HCEC 1CT (cell line): Measurements from ENCODE around the gene DAPK3.
A peak's percentile ranks its signal among the peaks of the same experiment; 100 is the strongest.
"Not testable (repeated sequence)": the region's sequence is repeated elsewhere in the genome, so short reads cannot be mapped to it uniquely, and the experiment has no call there.

Source experiments
- DNase-seq: peaks from one replicate; pipeline ENCODE4 v3.0.0-alpha.2; 2017

Gene DAPK3

GRCh38 chr19:3952755-3953276 lies 18.1 kb downstream of the DAPK3 start:
- DNase-seq = not testable (repeated sequence)

GRCh38 chr19:3950871-3951861 lies 19.7 kb downstream of the DAPK3 start:
- DNase-seq = no peak

GRCh38 chr19:3949997-3950859 lies 20.7 kb downstream of the DAPK3 start:
- DNase-seq = no peak

- DNase-seq = no peak
These were observed 21.6 kb downstream of the DAPK3 start for GRCh38 chr19:3949294-3949693.

- not testable (repeated sequence) for DNase-seq
These were observed 23.5 kb downstream of the DAPK3 start for GRCh38 chr19:3947316-3947933.

GRCh38 chr19:3945838-3946237 lies 25.1 kb downstream of the DAPK3 start:
- DNase-seq = peak; percentile 47

GRCh38 chr19:3944018-3944721 lies 26.7 kb downstream of the DAPK3 start:
- no peak for DNase-seq

GRCh38 chr19:3942790-3943409 lies 28.0 kb downstream of the DAPK3 start:
- peak; percentile 27 for DNase-seq

GRCh38 chr19:3938300-3938950 lies 32.5 kb downstream of the DAPK3 start:
- DNase-seq = not testable (repeated sequence)

GRCh38 chr19:3936506-3937442 lies 34.1 kb downstream of the DAPK3 start:
- no peak for DNase-seq

- no peak for DNase-seq
These were observed 37.7 kb downstream of the DAPK3 start, which contains the start of gene NMRK2 for GRCh38 chr19:3932931-3933810. NMRK2 (plus strand) TSS chr19:3933069; CDS start chr19:3933672, 603 bp downstream.

- no peak for DNase-seq
These were observed 39.9 kb downstream of the DAPK3 start for GRCh38 chr19:3931041-3931440.

GRCh38 chr19:3923912-3924311 lies 47.0 kb downstream of the DAPK3 start:
- DNase-seq = no peak

- DNase-seq = no peak
These were observed 47.7 kb downstream of the DAPK3 start for GRCh38 chr19:3923096-3923758.

GRCh38 chr19:3919793-3920192 lies 51.1 kb downstream of the DAPK3 start:
- DNase-seq = no peak

GRCh38 chr19:3916033-3916432 lies 54.9 kb downstream of the DAPK3 start:
- no peak for DNase-seq

GRCh38 chr19:3914199-3914598 lies 56.7 kb downstream of the DAPK3 start:
- no peak for DNase-seq

- DNase-seq = no peak
These were observed 60.8 kb downstream of the DAPK3 start for GRCh38 chr19:3910105-3910504.
